GM12878 (cell line): ENCODE results near the gene ARAP2. TPM values are rescaled to one million over a fixed set of nuclear protein-coding genes. Genes with fewer than 3 reads are reported as not detected.

ENCODE experiments used
- ATAC-seq: fragments of 200-7000 bp; cut with Tn5 transposase; 3 replicates; pipeline ENCODE4 v1.9.1; 2020; ENCODE audit warnings: mild to moderate bottlenecking, moderate library complexity
- BruUV-seq: library from RNA; stranded (reverse); fragments of 400-500 nt; replicated peaks from 2 replicates; lab custom pipeline; 2021; lab: Mats Ljungman, UMichigan
- CTCF ChIA-PET: fragments of 300-600 bp; sonication (Branson Sonifier 250); formaldehyde crosslinking; extraction: SDS; loops from one replicate; lab custom pipeline; 2021; ENCODE audit warnings: inconsistent platforms; lab: Yijun Ruan, JAX
- POLR2A ChIA-PET: fragments of 350-600 bp; formaldehyde crosslinking; extraction: SDS; loops from one replicate; lab custom pipeline; 2021; ENCODE audit warnings: inconsistent platforms; lab: Charles Lee
- RAD21 ChIA-PET: fragments of 300-600 bp; sonication (Branson Sonifier 250); formaldehyde crosslinking; loops from one replicate; lab custom pipeline; 2023; ENCODE audit warnings: antibody characterized with exemption; ENCODE audit not compliant: unreplicated experiment; lab: Charles Lee
- SMC1A ChIA-PET: fragments of 300-600 bp; sonication (Branson Sonifier 250); formaldehyde crosslinking; loops from one replicate; lab custom pipeline; 2023; ENCODE audit not compliant: unreplicated experiment, uncharacterized antibody; lab: Charles Lee
- DNase-seq: peaks from one replicate; pipeline ENCODE4 v3.0.0-alpha.2; 2011; ENCODE audit warnings: low read depth, low spot score
- FAIRE-seq: peaks from 3 replicates; lab custom pipeline; 2011; peaks lifted over from hg19 to GRCh38; lab: Jason Lieb, UNC
- H2AFZ ChIP-seq: 2 replicates; pipeline ENCODE4 v1.6.0; 2011; ENCODE audit warnings: low read depth, low read length, control low read depth; ENCODE audit not compliant: control insufficient read depth
- H3K27ac ChIP-seq: 2 replicates; pipeline ENCODE4 v1.5.1; 2011; ENCODE audit warnings: control low read depth; ENCODE audit not compliant: control insufficient read depth, insufficient read depth
- H3K27me3 ChIP-seq, 2 experiments: replicated peaks in 1 of 2; 2 replicates each; pipeline versions ENCODE4 v1.6.0 to v1.6.1; 2011; ENCODE audit warnings: low read length in 1 of 2; ENCODE audit not compliant: control insufficient read depth in 2 of 2, insufficient read depth in 2 of 2
- H3K36me3 ChIP-seq, 2 experiments: 2 replicates each; pipeline ENCODE4 v1.5.1; 2011; ENCODE audit warnings: low read length in 1 of 2; ENCODE audit not compliant: control insufficient read depth in 2 of 2, insufficient read depth in 2 of 2
- H3K4me1 ChIP-seq: 2 replicates; pipeline ENCODE4 v1.6.1; 2011; ENCODE audit warnings: mild to moderate bottlenecking, low read length, moderate library complexity, mixed read lengths; ENCODE audit not compliant: control insufficient read depth, insufficient read depth
- H3K4me2 ChIP-seq: 2 replicates; pipeline ENCODE4 v1.6.0; 2011; ENCODE audit warnings: control low read depth; ENCODE audit not compliant: control insufficient read depth, insufficient read depth
- H3K4me3 ChIP-seq: fragments of 200-600 bp; sonication (generic); 2 replicates; pipeline ENCODE4 v1.5.1; 2016
- H3K79me2 ChIP-seq: 2 replicates; pipeline ENCODE4 v1.6.0; 2011; ENCODE audit warnings: low read length; ENCODE audit not compliant: control insufficient read depth, insufficient read depth
- H3K9ac ChIP-seq: 2 replicates; pipeline ENCODE4 v1.8.0; 2011; ENCODE audit warnings: low read length, control low read depth, mixed read lengths; ENCODE audit not compliant: control insufficient read depth, insufficient read depth
- H3K9me3 ChIP-seq: replicated peaks from 3 replicates; pipeline ENCODE4 v1.5.1; 2011; ENCODE audit warnings: mild to moderate bottlenecking, low read length; ENCODE audit not compliant: control insufficient read depth, insufficient read depth
- H4K20me1 ChIP-seq: 2 replicates; pipeline ENCODE4 v1.6.0; 2011; ENCODE audit not compliant: control insufficient read depth, insufficient read depth
- ATF2 ChIP-seq: IDR thresholded peaks from 2 replicates; pipeline ENCODE4 v1.6.1; 2012; ENCODE audit warnings: low read length, inconsistent platforms
- BHLHE40 ChIP-seq, 2 experiments: fragments of 450-650 bp in 1 of 2; IDR thresholded peaks; 2 replicates each; pipeline ENCODE4 v1.6.1; 2011 to 2017; ENCODE audit warnings: low read depth in 2 of 2, borderline replicate concordance in 1 of 2, improper control_type of control experiment in 1 of 2, low read length in 1 of 2, mild to moderate bottlenecking in 1 of 2
- CBFB ChIP-seq: IDR thresholded peaks from 2 replicates; pipeline ENCODE4 v1.6.1; 2016; ENCODE audit warnings: antibody characterized with exemption, low read depth
- DPF2 ChIP-seq: fragments of 450-650 bp; IDR thresholded peaks from 2 replicates; pipeline ENCODE4 v1.6.1; 2017; ENCODE audit warnings: mild to moderate bottlenecking
- EED ChIP-seq: sonication (generic); IDR thresholded peaks from 2 replicates; pipeline ENCODE4 v1.6.1; 2016; ENCODE audit warnings: antibody characterized with exemption, low read depth
- IRF3 ChIP-seq: fragments of 450-650 bp; IDR thresholded peaks from 2 replicates; pipeline ENCODE4 v1.6.1; 2014; ENCODE audit warnings: mild to moderate bottlenecking
- JUND ChIP-seq: IDR thresholded peaks from 2 replicates; pipeline ENCODE4 v1.6.1; 2012; ENCODE audit warnings: low read depth, mild to moderate bottlenecking, low read length, improper control_type of control experiment, moderate library complexity
- NBN ChIP-seq: fragments of 450-650 bp; IDR thresholded peaks from 2 replicates; pipeline ENCODE4 v1.6.1; 2016
- RAD21 ChIP-seq: IDR thresholded peaks from 2 replicates; pipeline ENCODE4 v1.6.1; 2011; ENCODE audit warnings: mild to moderate bottlenecking, low read depth, low read length, moderate library complexity; ENCODE audit not compliant: insufficient read depth
- RELA ChIP-seq: fragments of 450-650 bp; IDR thresholded peaks from 2 replicates; pipeline ENCODE4 v1.8.0; 2014; ENCODE audit warnings: borderline replicate concordance; ENCODE audit not compliant: partially characterized antibody
- SMAD5 ChIP-seq: IDR thresholded peaks from 2 replicates; pipeline ENCODE4 v1.6.1; 2016; ENCODE audit warnings: antibody characterized with exemption, low read depth
- SRF ChIP-seq, 2 experiments: IDR thresholded peaks; 2 replicates each; pipeline ENCODE4 v1.6.1; 2011; ENCODE audit warnings: low read depth in 2 of 2, low read length in 2 of 2, mild to moderate bottlenecking in 1 of 2, moderate library complexity in 1 of 2
- YBX1 ChIP-seq: fragments of 450-650 bp; IDR thresholded peaks from 2 replicates; pipeline ENCODE4 v1.6.1; 2016; ENCODE audit warnings: antibody characterized with exemption
- YY1 ChIP-seq: IDR thresholded peaks from 2 replicates; pipeline ENCODE4 v1.6.1; 2011; ENCODE audit warnings: low read depth, mild to moderate bottlenecking, low read length
- ZNF207 ChIP-seq: fragments of 450-650 bp; IDR thresholded peaks from 2 replicates; pipeline ENCODE4 v1.6.1; 2014; ENCODE audit warnings: antibody characterized with exemption, mild to moderate bottlenecking, borderline replicate concordance
- WGBS: methylation state at CpG from one replicate; pipeline ENCODE4 v1.1.6; 2016; ENCODE audit warnings: low lambda C conversion rate; ENCODE audit not compliant: insufficient replicate concordance, insufficient coverage; ENCODE audit errors: missing lambda C conversion rate; 5-methylcytosine and 5-hydroxymethylcytosine counted together
- in situ Hi-C: fragments of 300-500 bp; cut with MboI; formaldehyde crosslinking; loops from 9 replicates; pipeline ENCODE4 v1.14.3; 2018; ENCODE audit warnings: mixed read lengths
- intact Hi-C: fragments of 100-400 bp; cut with micrococcal nuclease; formaldehyde crosslinking; loops from one replicate; pipeline ENCODE4 v1.14.2; 2022; ENCODE audit not compliant: unreplicated experiment
- polyA plus RNA-seq, 11 experiments: library from polyadenylated mRNA; depleted of rRNA in 4 of 11; unstranded in 6 of 11; stranded (reverse) in 5 of 11; fragments of >200 nt; fragmentation: Nextera tagmentation in 4 of 11; fragmentation: Illumina TruSeq in 1 of 11; extraction: Ambion mirVana in 4 of 11; extraction: Trizol in 1 of 11; gene quantifications; 1 replicate in 1 of 11; 2 replicates in 10 of 11; pipeline versions ENCODE4 v1.2.1 to v1.2.3, GENCODE V29; 2011 to 2016; ENCODE audit warnings: inconsistent platforms in 2 of 11, missing spikeins in 2 of 11, low read depth in 1 of 11
- total RNA-seq, 4 experiments: library from RNA; depleted of rRNA in 3 of 4; stranded (reverse); fragments of >200 nt in 3 of 4; fragmentation: Illumina TruSeq in 1 of 4; extraction: Trizol in 1 of 4; gene quantifications; 2 replicates each; pipeline versions ENCODE4 v1.2.1 to v1.2.3, GENCODE V29; 2013 to 2021

The ARAP2 gene
- total and polyA plus RNA-seq, 10 of the 15 experiments (the other 5 are each of a cell fraction or from before 2014, with no cell fraction given) = 5.4 to 36.1 (median 12.2) TPM

GRCh38 chr4:36026348-36026880 lies 217.9 kb downstream of the ARAP2 start:
- BruUV-seq = no TSS peak
- Histone ChIP-seq H3K36me3 (no peaks in the 10 kb centered on the region), H3K9me3 (no peaks in the 10 kb centered on the region), H3K4me3 (no peak overlapping the region), H3K4me1 (no peaks in the 10 kb centered on the region), H2AFZ (no peak overlapping the region), H3K79me2 (no peaks in the 10 kb centered on the region), H3K9ac (no peak overlapping the region), H3K27me3 (no peaks in the 10 kb centered on the region), H3K27ac (no peak overlapping the region), H3K4me2 (no peak overlapping the region), H4K20me1 (no peaks in the 10 kb centered on the region)
- 78% methylated on average over 6 of the region's 6 CpGs for WGBS
- POLR2A ChIA-PET = interaction anchor here (1.2 kb wide), 1 partner anchor 21 kb away, joined by 3 read pairs; no protein-coding TSS in a partner anchor
- in situ Hi-C loops = no loop called here
- FAIRE-seq (no peak), ATAC-seq (no peak), DNase-seq (no peak)
- RAD21 ChIA-PET = no interaction called here
- CTCF ChIA-PET = no interaction called here
- intact Hi-C loops = no loop called here
- SMC1A ChIA-PET = interaction anchor here (0.6 to 2.3 kb wide), 2 partner anchors 10 to 1473 kb away, joined by 3 to 6 read pairs; no protein-coding TSS in a partner anchor
- TF ChIP-seq EED = no peak
- TF ChIP-seq RELA = no peak
- TF ChIP-seq DPF2 = no peak
- no peak for TF ChIP-seq YBX1
- no peak for TF ChIP-seq IRF3
- TF ChIP-seq JUND = no peak
- no peak for TF ChIP-seq RAD21
- TF ChIP-seq YY1 = no peak
- TF ChIP-seq CBFB = no peak
- no peak for TF ChIP-seq SRF (IDR thresholded peaks at IDR 0.05; ENCODE audit: low read depth in 2 of 2, low read length in 2 of 2)
- TF ChIP-seq ATF2 = no peak
- TF ChIP-seq NBN = no peak
- TF ChIP-seq ZNF207 = no peak
- no peak for TF ChIP-seq SMAD5
- TF ChIP-seq BHLHE40 (IDR thresholded peaks at IDR 0.05; ENCODE audit: borderline replicate concordance in 1 of 2, low read depth in 2 of 2, low read length in 1 of 2) = no peak
